ENCODE data around the gene THRB.
A peak's percentile ranks its signal among the peaks of the same experiment; 100 is the strongest.

Gene THRB

GRCh38 chr3:24136624-24137310 lies 357.9 kb downstream of the THRB start:
- no peak for DNase-seq (ENCODE audit: low read depth)
- no peak overlapping the region for H3K4me3 ChIP-seq (ENCODE audit: control insufficient read depth, low read depth, low read length)
- no peak for TF ChIP-seq CTCF (IDR thresholded peaks at IDR 0.05; ENCODE audit: control insufficient read depth, insufficient read depth, low read depth, low read length, missing control alignments)

GRCh38 chr3:24135280-24135679 lies 359.4 kb downstream of the THRB start:
- no peak overlapping the region for H3K4me3 ChIP-seq (ENCODE audit: control insufficient read depth, low read depth, low read length)
- no peak for TF ChIP-seq CTCF (IDR thresholded peaks at IDR 0.05; ENCODE audit: control insufficient read depth, insufficient read depth, low read depth, low read length, missing control alignments)
- no peak for DNase-seq (ENCODE audit: low read depth)

DNA sequence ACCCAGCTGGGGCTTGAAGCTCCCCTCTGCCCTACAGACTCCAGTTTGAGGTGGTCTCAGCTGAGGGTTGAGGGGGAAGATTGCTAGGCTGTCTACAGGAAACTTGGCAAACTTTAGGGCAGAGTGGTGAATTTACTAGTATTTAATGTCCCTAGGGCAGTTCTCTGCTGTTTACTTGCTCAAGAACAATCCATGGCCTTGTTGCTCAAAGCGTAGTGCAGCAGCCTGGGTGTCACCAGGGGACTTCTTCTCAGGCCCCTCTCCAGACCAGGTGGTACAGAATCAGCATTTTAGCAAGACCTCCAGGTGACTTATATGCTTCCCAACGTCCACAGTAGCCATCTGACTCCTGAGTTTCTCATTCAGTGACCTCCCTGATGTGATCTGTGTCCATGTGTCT lies 360.7 kb downstream of the THRB start:
- no peak overlapping the region for H3K4me3 ChIP-seq (ENCODE audit: control insufficient read depth, low read depth, low read length)
- DNase-seq (ENCODE audit: low read depth), result no peak
- no peak for TF ChIP-seq CTCF (IDR thresholded peaks at IDR 0.05; ENCODE audit: control insufficient read depth, insufficient read depth, low read depth, low read length, missing control alignments)

- DNase-seq (ENCODE audit: low read depth), result no peak
- TF ChIP-seq CTCF (IDR thresholded peaks at IDR 0.05; ENCODE audit: control insufficient read depth, insufficient read depth, low read depth, low read length, missing control alignments), result no peak
Measured at GRCh38 chr3:24133436-24133835, 361.2 kb downstream of the THRB start.

DNA sequence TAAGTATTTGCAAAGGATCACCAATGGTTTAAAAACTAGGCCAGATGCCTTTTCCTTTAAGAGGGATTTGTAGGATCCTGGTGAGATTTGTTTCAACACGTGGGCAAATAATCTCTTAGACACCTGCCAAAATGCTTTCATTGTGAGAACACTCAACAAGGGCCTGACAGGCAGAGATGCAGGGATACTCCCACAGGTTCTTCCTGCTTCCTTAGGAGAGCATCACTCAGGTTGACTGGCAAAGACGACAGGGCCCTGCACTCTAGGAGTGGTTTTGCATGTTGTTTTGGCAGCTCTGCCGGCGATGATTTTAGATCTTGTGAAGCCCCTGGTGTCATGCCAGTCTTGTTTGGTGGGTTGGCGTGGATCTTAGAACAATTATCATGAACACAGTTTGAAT lies 365.1 kb downstream of the THRB start:
- no peak for DNase-seq (ENCODE audit: low read depth)
- no peak overlapping the region for H3K4me3 ChIP-seq (ENCODE audit: control insufficient read depth, low read depth, low read length)
- TF ChIP-seq CTCF (IDR thresholded peaks at IDR 0.05; ENCODE audit: control insufficient read depth, insufficient read depth, low read depth, low read length, missing control alignments), result no peak

More at GRCh38 chr3:24133436-24133835, 361.2 kb downstream of the THRB start:
- H3K4me3 ChIP-seq (ENCODE audit: control insufficient read depth, low read depth, low read length), result no peak overlapping the region

DNA sequence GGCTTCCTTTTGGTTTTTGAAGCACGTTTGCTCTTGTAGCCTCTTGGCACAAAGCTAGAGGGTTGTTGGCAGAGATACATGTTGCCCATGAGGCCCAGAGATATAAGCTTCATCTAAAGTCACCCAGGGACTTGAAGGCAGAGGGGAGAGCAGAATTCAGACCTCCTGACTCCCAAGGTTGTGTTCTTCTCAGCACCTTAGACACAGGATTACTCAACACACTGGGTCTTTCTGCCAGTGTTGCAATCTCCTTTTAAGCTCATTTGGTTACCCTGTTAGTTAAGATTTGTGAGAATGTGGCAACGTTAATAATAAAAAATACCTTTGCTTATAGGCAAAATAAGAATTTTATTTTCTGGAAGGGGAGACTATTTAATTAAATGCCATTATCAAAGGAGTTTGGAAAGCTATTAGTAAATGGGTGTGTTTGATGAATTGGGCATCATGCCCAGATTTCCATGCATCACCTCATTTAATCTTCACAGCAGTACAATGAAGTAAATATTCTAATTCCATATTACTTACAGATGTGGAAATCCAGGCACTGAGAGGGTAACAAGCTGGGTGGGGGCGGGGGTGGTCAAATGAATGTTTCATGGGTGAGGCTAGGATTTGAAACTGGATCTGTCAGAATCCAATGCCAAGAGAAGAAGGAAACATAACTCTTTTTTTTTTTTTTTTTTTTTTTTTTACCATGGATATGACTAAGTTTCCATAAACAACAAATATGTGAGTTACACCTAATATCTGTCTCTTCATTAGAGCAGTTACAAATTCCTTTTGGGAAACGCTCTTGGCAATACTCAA lies 366.2 kb downstream of the THRB start:
- H3K4me3 ChIP-seq (ENCODE audit: control insufficient read depth, low read depth, low read length), result no peak overlapping the region
- peak; percentile 80 for DNase-seq (ENCODE audit: low read depth)
- no peak for TF ChIP-seq CTCF (IDR thresholded peaks at IDR 0.05; ENCODE audit: control insufficient read depth, insufficient read depth, low read depth, low read length, missing control alignments)
